ENCODE measurements around the gene TYRO3.

Gene TYRO3

DNA sequence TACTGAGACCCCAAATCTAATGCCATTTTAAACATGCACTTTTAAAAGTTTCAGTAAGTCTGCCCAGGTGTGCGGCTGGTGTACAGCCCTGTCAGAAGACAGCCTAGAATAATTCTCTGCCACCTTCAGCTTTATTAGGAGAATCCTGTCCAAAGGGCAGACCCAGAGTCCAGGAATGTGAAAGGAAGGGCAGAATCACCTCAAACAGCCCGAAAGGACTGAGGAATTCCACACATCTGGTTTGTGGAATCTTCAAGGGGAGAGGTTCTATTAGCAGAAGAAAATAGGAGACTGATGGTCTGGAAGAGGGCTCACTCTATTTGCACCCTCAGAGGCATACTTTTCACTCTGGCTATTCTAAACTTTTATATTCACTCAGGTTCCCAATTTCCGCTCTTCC, 46.6 kb downstream of the TYRO3 start:
- no peak for DNase-seq (ENCODE audit: low read depth)

DNA sequence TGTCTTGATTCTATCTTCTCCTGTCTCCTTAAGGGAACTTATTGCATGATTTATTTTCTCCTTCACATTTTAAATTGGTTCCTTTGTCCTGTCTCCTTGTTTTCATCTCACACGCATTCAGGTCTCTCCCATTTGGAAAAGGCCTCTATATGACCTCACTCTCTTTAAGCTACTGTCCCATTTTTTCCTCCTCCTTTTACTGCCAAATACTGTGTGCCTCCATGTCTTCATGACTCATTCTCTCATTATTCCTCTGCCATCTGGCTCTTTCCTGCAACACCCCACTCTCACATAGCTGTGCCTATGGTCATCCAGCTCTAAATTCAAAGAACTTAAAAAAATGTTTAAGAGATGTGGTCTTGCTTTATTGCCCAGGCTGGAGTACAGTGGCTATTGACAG, 48.0 kb downstream of the TYRO3 start:
- peak; percentile 86 for DNase-seq (ENCODE audit: low read depth)

DNA sequence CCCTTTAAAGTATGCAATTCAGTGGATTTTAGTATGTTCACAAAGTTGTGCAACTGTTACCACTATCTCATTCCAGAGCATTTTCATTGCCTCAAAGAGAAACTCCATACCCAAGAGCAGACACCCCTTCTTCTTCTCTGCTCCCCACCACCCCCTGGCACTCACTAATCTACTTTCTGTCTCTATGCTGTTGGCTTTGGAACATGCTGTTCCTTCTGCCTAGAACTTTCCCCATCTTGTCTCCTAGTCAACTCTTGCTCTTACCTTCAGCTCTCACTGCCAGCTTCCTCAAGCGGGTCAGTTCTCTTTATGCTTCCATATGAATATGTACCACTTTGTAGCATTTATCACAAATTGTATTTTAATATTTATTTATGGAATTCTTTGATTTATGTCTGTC, 50.1 kb downstream of the TYRO3 start:
- no peak for DNase-seq (ENCODE audit: low read depth)

DNA sequence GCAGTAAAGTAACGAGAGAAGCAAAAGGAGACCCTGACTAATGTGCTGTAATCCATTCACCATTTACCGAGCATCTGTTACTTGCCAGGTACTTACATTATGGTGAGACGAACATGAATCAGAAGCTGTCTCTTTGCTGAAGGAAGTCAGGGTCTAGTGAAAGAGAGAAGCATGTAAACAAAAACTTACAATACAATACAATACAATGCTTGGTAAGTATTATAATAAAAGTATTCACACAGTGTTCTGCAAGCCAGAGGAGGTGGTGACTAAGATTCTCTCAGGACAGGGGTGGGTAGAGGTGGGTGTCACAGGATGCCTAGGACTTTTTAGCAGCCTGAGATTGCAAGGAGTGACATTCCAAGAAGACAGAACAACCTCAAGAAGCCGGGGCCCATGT, 51.0 kb downstream of the TYRO3 start:
- DNase-seq (ENCODE audit: low read depth) = no peak

DNA sequence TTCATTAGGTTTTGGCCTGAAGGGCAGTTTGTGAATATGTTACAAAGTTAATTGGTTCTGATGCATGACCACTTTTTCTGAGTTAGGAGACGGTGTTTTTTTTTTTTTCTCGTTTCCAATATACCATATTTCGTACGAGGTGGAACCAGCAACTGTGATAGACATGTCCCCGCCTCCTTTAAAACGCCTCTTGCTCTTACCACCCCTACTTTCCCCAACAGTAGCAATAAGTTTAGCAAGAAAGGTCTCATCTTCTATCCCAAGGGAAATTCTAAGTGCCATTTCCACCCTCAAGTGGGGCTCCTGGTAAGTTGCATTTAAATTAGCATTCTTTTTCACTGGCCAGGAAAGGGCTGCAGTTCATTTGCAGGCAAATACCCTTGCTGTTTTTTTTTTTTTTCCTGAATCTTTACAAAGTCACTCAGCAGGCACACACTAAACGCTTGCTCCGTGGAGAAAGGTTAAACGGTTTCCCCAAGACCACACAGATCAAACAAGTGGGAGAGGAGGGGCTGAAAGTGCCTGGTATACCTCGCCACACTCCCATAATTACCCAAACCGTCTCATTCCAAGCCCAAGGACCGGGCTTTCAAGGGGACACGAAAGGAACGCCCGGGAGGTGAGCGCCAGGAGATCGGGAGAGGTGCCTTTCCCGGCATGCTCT, 61.7 kb downstream of the TYRO3 start:
- DNase-seq (ENCODE audit: low read depth) = no peak

DNA sequence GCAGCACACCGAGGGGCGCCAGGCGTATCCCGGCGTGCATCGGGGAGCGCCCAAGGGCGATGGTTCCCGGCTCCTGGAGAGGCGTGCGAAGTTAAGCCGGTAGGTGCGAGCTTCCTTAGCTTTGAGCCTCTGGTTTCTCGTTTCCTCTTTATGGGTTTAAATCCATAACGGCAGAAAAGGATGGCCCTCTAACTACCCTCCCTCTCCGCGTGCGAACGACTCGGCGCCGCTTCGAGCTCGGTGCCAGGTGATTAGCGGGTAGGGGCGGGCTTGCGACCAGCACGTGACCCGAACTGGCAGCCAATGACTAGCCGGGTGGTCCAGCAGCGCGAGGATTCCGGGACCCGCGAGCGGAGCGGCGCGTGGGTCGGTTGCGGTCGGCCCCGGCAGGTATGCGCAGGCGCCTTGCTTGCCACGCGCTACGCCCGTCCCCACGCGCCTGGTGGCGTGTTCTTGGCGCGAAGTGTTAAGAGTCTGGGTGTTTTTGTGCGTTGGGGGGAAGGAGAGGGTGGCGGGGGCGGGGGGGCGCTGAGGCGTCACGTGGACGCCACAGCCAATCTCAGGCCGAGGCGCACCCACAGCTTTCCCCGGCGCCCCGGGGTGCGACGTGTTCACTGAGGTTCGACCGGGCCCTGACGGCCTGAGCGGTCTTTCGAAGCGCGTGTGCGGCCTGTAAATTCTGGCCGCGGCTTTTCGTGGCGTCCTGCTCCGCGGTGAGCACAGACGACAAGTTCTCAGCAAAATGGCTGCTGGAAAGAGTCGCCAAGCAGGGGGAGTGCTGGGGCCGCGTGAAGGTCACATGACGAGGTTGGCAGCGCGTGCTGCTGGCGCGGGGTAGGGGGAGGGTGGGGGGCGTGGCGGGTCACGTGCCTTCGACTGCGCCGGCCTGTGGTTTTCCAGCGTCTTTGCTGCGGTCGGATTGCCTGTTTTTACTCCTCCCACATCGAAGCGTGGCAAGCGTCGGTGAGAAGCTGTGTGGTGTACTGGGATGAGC, 62.5 kb downstream of the TYRO3 start:
- DNase-seq (ENCODE audit: low read depth) = peak; percentile 80

DNA sequence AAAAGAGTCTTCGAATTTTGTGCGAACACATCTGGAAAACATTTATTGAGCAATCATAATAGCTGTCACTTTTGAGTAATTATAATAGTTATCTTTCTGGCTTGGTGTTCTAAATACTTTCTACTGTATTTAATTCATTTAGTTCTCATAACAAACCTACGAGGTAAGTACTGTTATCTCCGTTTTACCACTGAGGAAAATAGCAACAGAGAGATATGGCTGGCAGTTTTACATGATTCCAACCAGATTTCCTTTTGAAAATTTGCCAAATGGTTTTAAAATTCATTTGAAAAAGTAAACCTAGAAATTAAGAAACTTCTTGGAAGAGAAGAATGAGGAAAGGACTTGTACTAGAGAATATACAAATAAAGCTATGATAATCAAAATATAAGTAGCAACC, 63.9 kb downstream of the TYRO3 start:
- no peak for DNase-seq (ENCODE audit: low read depth)

DNA sequence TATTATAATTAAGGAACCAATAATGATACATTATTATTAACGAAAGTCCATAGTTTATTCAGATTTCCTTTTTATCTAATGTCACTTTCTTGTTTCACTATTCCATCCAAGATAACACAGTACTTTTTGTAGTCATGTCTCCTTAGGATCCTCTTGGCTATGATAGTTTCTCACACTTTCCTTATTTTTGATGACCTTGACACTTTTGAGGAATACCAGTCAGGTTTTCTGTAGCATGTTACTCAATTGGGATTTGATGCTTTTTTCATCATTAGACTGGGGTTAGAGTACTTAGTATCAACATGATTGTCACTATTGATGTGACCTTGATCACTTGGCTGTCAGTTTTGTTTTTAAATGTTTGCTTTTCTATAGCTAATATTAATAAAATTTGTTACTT, 68.2 kb downstream of the TYRO3 start:
- DNase-seq (ENCODE audit: low read depth) = no peak

DNA sequence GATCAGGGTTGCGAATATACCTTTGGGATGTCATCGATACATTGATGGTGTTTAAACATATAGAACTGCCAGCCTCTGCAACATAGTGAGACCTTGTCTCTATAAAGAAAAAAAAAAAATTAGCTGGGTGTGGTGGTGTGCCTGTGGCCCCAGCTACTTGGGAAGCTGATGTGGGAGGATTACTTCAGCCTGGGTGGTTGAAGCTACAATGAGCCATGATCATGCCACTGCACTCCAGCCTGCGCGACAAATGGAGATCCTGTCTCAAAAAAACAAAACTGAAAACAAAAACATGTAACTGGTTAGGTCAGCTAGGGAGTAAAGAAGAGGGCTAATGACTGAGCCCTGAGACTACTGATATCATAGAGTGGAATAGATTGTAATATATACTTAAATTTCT, 70.5 kb downstream of the TYRO3 start:
- no peak for DNase-seq (ENCODE audit: low read depth)

DNA sequence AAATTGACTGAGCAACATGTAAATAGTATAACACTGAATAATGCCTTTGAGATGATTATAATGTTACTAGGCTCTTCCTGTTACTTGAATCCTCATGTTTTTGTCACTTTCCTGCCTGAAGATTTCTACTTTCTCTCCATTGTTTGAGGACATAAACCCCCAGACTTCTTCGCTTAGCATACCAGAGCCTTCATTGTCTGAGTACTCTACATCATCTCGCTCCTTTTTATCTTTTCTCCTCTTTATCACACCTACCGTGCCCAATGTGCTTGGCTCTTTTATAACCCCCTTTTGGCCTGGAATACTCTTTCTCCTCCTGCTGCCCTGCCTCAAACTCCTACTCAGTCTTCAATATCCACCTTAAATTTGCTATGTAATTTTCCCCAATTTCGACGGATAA, 70.9 kb downstream of the TYRO3 start:
- DNase-seq (ENCODE audit: low read depth) = no peak

DNA sequence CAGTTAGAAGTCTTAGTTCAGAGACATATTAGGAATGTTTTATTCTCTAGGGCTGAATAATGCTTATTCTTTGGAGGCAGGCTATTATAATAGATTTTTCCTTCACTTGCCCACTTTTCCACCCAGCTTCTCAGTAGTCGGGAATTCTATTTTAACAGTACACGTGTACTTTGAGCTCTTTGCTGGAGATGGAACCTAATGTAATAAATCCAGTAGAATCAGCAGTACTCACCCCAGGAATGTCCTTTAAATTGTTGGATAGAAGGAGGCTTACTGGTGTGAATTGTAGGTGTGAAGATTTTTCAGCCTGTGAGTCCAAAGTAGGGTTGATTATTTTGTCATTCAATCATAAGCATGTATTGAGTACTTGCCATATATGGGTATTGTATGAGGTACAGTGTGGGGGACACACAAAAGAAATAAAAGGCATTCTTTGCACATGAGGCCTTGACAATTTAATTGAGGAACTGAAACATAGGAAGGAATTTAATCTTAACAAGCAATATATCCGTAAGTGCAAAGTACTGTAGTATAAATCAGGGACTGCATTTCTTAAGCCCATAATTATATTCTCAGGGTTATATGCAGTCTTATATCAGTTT, 71.7 kb downstream of the TYRO3 start:
- DNase-seq (ENCODE audit: low read depth) = no peak

DNA sequence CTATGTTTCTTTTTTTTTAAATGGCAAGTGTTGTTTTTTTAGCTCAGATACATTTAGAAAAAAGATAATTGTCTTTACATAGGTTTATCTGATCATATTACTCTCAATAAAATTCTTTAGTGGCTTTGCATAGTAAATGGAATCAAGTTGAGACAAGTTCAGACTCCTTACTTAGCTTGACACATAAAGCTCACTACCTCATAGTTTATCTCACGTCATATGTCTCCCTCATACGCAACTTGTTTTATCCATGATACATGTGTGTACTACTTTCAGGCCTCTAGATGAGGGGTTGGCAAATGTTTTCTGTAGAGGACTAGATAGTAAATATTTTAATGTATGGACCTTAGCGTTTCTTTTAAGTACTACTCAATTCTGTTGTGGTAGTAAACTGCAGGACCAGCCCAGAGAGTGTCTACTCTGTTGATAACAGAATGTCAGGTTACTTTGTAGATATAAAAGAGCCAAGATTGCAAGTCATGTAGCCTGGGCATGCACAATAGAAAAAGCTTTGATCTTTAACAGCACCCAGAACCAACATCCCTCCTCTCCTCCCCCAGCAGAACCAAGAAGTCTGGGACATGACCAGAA, 73.0 kb downstream of the TYRO3 start:
- no peak for DNase-seq (ENCODE audit: low read depth)

All from HS-5 (cell line).